Measurements from ENCODE around the gene RAD51B.

GRCh38 chr14:68235011-68235410 lies 415.4 kb downstream of the RAD51B start:
- TF ChIP-seq CTCF (conservative IDR thresholded peaks at IDR 0.05; ENCODE audit: low read depth, low read length) (no peak), EZH2 (IDR thresholded peaks at IDR 0.05; ENCODE audit: borderline replicate concordance, low read depth, low read length, poor library complexity, severe bottlenecking) (no peak)

Measured in A673 (cell line).